Endodermal cell (in vitro differentiated cells): ENCODE data around the gene TTC39C. TPM values are rescaled to one million over a fixed set of nuclear protein-coding genes. Genes with fewer than 3 reads are reported as not detected.

Experiments used
- DNase-seq: peaks from one replicate; pipeline ENCODE4 v3.0.0-alpha.2; 2017
- H3K27ac ChIP-seq: 2 replicates; pipeline ENCODE4 v1.5.1; 2013; ENCODE audit warnings: mild to moderate bottlenecking, low read depth, low read length, moderate library complexity
- H3K27me3 ChIP-seq: 2 replicates; pipeline ENCODE4 v1.6.1; 2013; ENCODE audit warnings: mild to moderate bottlenecking, low read length, moderate library complexity; ENCODE audit not compliant: insufficient read depth, control insufficient read depth, poor library complexity, severe bottlenecking
- H3K36me3 ChIP-seq: 2 replicates; pipeline ENCODE4 v1.7.0; 2013; ENCODE audit warnings: mild to moderate bottlenecking, low read length, moderate library complexity; ENCODE audit not compliant: control insufficient read depth, insufficient read depth
- H3K4me1 ChIP-seq: one replicate; pipeline ENCODE4 v1.7.0; 2013; ENCODE audit warnings: low read length; ENCODE audit not compliant: control insufficient read depth, insufficient read depth
- H3K4me3 ChIP-seq: 2 replicates; pipeline ENCODE4 v1.5.1; 2013; ENCODE audit warnings: mild to moderate bottlenecking, low read length, moderate library complexity
- H3K9ac ChIP-seq: 2 replicates; pipeline ENCODE4 v1.6.1; 2013; ENCODE audit warnings: mild to moderate bottlenecking, low read length, moderate library complexity; ENCODE audit not compliant: poor library complexity, severe bottlenecking; ENCODE audit errors: extremely low read depth
- H3K9me3 ChIP-seq: 2 replicates; pipeline ENCODE4 v1.6.1; 2013; ENCODE audit warnings: mild to moderate bottlenecking, low read length, moderate library complexity; ENCODE audit not compliant: control insufficient read depth
- H3K27ac Mint-ChIP-seq: 2 replicates; pipeline ENCODE4 v1.8.0; 2020; ENCODE audit warnings: mixed read lengths
- H3K27me3 Mint-ChIP-seq: 2 replicates; pipeline ENCODE4 v1.8.0; 2021; ENCODE audit warnings: mild to moderate bottlenecking, mixed read lengths; ENCODE audit not compliant: insufficient read depth
- H3K36me3 Mint-ChIP-seq: 2 replicates; pipeline ENCODE4 v1.8.0; 2020; ENCODE audit warnings: low read depth, mixed read lengths
- H3K4me1 Mint-ChIP-seq: 2 replicates; pipeline ENCODE4 v1.8.0; 2020; ENCODE audit warnings: mixed read lengths
- H3K4me3 Mint-ChIP-seq: 2 replicates; pipeline ENCODE4 v1.8.0; 2020; ENCODE audit warnings: mild to moderate bottlenecking, moderate library complexity, mixed read lengths
- H3K9me3 Mint-ChIP-seq: 2 replicates; pipeline ENCODE4 v1.8.0; 2020; ENCODE audit warnings: mild to moderate bottlenecking, mixed read lengths
- WGBS, 2 experiments: methylation state at CpG; one replicate each; pipeline versions ENCODE4 v1.1.5 to v1.1.7; 2013; ENCODE audit warnings: missing lambda C conversion rate in 2 of 2, mixed read lengths in 1 of 2; ENCODE audit not compliant: insufficient coverage in 1 of 2, insufficient read length in 1 of 2; 5-methylcytosine and 5-hydroxymethylcytosine counted together
- total RNA-seq, 2 donors: library from RNA; stranded (reverse); fragmentation: NEBNext Ultra II Directional in 1 of 2; extraction: Animal tissue kit (Norgen Biotek cat#: 25700) in 1 of 2; gene quantifications; 2 replicates in 1 of 2; 3 replicates in 1 of 2; pipeline ENCODE4 v1.2.1, GENCODE V29; 2021
- TF ChIP-seq, protein P1 (sequence below): fragments of 200-600 bp; sonication (generic); conservative IDR thresholded peaks from 2 replicates; pipeline ENCODE4 v1.5.0; 2021; ENCODE audit warnings: antibody characterized with exemption, mild to moderate bottlenecking

TTC39C gene
- total RNA-seq, 2 donors from 2014 or later = 14.0 to 19.7 TPM

DNA sequence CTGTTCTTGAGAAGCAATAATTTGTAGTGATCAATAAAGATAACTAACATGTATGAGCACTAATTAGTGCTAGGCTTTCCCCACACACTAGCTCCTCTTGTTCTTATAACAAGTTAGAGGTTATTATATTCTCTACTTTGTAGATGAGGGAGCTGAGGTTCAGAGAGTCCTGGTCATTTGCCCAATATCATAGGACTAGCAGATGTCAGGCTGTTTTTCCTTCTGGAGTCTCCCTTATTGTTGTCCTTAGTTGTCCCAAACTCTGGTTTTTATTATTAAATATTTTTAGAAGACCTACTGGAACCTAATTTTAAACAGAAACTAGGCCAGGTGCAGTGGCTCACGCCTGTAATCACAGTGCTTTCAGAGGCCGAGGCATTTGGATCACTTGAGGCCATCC lies 16.5 kb upstream of the TTC39C start:
- Mint-ChIP-seq H3K4me1 (peaks cover 23% of the 10 kb centered on the region), H3K27ac (no peak overlapping the region), H3K27me3 (peaks cover 2% of the 10 kb centered on the region), H3K9me3 (no peaks in the 10 kb centered on the region), H3K4me3 (no peak overlapping the region), H3K36me3 (no peaks in the 10 kb centered on the region)
- Histone ChIP-seq H3K9me3 (no peaks in the 10 kb centered on the region), H3K36me3 (no peaks in the 10 kb centered on the region), H3K27ac (no peak overlapping the region), H3K4me1 (peaks cover 5% of the 10 kb centered on the region), H3K4me3 (no peak overlapping the region), H3K9ac (no peak overlapping the region), H3K27me3 (no peaks in the 10 kb centered on the region)
- no peak for DNase-seq
- 75 to 96% methylated on average over 2 of the region's 2 CpGs for WGBS, 2 experiments
- TF ChIP-seq, protein P1, sequence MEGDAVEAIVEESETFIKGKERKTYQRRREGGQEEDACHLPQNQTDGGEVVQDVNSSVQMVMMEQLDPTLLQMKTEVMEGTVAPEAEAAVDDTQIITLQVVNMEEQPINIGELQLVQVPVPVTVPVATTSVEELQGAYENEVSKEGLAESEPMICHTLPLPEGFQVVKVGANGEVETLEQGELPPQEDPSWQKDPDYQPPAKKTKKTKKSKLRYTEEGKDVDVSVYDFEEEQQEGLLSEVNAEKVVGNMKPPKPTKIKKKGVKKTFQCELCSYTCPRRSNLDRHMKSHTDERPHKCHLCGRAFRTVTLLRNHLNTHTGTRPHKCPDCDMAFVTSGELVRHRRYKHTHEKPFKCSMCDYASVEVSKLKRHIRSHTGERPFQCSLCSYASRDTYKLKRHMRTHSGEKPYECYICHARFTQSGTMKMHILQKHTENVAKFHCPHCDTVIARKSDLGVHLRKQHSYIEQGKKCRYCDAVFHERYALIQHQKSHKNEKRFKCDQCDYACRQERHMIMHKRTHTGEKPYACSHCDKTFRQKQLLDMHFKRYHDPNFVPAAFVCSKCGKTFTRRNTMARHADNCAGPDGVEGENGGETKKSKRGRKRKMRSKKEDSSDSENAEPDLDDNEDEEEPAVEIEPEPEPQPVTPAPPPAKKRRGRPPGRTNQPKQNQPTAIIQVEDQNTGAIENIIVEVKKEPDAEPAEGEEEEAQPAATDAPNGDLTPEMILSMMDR = no peak

DNA sequence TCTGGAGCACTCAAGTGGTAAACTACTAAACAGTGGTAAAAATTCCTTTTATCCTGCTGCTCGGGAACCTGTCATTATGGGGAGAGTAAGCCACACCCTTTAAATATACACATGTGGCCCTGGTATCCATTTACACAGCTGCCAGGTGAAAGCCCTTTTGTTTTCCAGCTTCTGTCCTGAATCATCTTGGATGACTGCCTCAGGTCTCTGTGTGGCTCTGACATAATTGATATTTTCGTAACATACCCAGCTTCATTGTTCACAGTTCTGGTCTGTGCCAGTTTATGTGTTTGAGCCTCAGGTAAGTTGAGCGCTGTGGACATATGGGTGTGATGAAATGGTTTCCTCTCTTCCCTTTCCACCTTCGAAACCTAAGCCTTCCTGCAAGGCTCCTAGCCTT lies 15.7 kb upstream of the TTC39C start:
- Histone ChIP-seq H3K27me3 (no peaks in the 10 kb centered on the region), H3K36me3 (no peaks in the 10 kb centered on the region), H3K27ac (no peak overlapping the region), H3K4me1 (peaks cover 5% of the 10 kb centered on the region), H3K9me3 (no peaks in the 10 kb centered on the region), H3K9ac (no peak overlapping the region), H3K4me3 (no peak overlapping the region)
- Mint-ChIP-seq H3K9me3 (no peaks in the 10 kb centered on the region), H3K27me3 (peaks cover 2% of the 10 kb centered on the region), H3K4me3 (no peak overlapping the region), H3K36me3 (no peaks in the 10 kb centered on the region), H3K27ac (no peak overlapping the region), H3K4me1 (peaks cover 23% of the 10 kb centered on the region)
- 0 to 47% methylated on average over 1 to 4 of the region's 4 CpGs for WGBS, 2 experiments
- no peak for DNase-seq
- TF ChIP-seq, protein P1 = no peak

- Mint-ChIP-seq H3K27me3 (peaks cover 2% of the 10 kb centered on the region), H3K36me3 (no peaks in the 10 kb centered on the region), H3K9me3 (no peaks in the 10 kb centered on the region), H3K4me3 (no peak overlapping the region), H3K4me1 (peaks cover 13% of the 10 kb centered on the region), H3K27ac (no peak overlapping the region)
- no peak overlapping the region for H3K9ac ChIP-seq
- H3K27me3 ChIP-seq = no peaks in the 10 kb centered on the region
- H3K27ac ChIP-seq = no peak overlapping the region
- no peak for DNase-seq
- WGBS, 2 experiments = 93 to 97% methylated on average over 8 of the region's 8 CpGs
- H3K4me1 ChIP-seq = peaks cover 5% of the 10 kb centered on the region
- H3K36me3 ChIP-seq = no peaks in the 10 kb centered on the region
- H3K9me3 ChIP-seq = no peaks in the 10 kb centered on the region
- TF ChIP-seq, protein P1 = no peak
- no peak overlapping the region for H3K4me3 ChIP-seq
These were observed 13.7 kb upstream of the TTC39C start for GRCh38 chr18:24000613-24001490.
